GM19328 (cell line): Measurements from ENCODE around the gene TMEM248.
"Not testable (repeated sequence)": the region's sequence is repeated elsewhere in the genome, so short reads cannot be mapped to it uniquely, and the experiment has no call there.

Source experiments
- ATAC-seq: cut with Tn5 transposase; IDR thresholded peaks from one replicate; pipeline ENCODE4 v1.9.1; 2021; ENCODE audit warnings: mild to moderate bottlenecking, moderate library complexity; ENCODE audit not compliant: unreplicated experiment

The TMEM248 gene

DNA sequence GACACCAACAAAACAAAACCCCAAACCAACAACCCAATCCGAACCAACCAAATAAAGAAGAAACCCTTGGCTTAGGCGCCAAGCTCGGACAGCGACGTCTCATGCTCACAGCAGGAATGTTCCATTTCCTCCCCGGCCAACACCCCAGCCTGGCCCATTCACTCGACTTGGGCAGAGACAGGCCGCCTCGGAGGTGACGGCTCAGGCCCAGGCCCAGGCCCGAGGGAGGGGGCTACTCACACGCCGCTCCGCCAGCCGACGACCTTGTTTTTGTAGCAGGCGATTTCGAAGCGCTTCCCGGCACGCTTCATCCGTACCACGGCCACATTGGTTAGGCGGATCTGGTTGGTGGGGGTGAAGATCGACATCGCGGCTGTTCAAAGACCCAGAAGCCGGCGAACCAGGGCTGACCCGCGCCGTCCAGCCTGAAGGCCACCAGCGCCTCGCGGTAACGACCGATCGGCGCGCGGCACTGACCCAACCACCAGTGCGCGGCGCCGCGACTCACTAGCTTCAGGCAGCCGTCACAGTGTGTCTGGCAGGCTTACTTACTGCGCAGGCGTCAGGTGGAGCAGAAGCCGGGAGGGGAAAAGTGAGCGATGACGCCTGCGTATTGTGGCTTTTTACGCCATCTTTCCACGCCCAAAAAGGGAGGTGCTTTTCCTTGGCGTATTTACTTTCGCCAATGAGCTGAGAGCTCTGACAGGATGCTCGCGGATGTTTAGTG lies 74.2 kb downstream of the TMEM248 start, which contains the start of gene SBDS:
SBDS (minus strand) TSS at position 537 of the 727 bp plus-strand sequence; CDS start at position 368, 169 bp downstream.
- ATAC-seq: peak; percentile 59

DNA sequence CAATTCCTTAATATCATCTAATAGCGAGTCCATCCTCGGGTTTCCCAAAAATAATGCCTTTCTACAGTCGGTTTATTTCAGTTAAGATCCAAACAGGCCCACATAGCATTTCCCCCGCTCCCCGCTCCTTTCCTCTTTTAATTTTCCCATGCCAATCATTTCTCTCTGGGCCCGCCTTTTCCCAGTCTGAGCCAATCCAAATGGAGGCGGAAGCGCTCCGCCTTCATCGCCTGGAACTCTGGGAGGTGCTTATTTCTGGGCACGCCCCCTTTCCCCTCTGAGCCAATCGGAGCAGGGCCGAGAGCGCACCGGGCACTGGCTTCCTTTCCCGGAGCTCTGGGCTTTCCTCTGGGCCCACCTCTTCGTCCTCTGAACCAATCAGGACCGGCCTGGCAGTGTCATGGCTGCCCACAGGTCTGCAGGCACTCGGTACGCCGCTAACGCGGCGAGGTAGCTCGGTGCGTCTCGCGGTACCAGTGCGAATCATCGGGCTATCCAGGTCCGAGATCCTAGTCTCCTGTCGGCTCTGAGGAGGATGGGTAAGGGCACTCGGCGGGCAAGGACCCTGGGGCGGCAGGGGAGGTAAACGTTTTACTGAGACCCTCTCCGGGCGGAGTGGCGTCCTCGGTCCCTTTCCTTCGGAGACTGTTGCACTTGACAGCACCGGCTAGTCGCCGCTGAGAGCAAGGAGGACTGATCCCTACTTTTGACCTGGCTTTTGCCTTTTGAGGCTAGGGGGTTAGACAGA lies 75.6 kb downstream of the TMEM248 start, which contains the start of gene TYW1:
TYW1 (plus strand) TSS at position 390 of the 748 bp plus-strand sequence; CDS start at position 536, 146 bp downstream.
- peak; percentile 89 for ATAC-seq

DNA sequence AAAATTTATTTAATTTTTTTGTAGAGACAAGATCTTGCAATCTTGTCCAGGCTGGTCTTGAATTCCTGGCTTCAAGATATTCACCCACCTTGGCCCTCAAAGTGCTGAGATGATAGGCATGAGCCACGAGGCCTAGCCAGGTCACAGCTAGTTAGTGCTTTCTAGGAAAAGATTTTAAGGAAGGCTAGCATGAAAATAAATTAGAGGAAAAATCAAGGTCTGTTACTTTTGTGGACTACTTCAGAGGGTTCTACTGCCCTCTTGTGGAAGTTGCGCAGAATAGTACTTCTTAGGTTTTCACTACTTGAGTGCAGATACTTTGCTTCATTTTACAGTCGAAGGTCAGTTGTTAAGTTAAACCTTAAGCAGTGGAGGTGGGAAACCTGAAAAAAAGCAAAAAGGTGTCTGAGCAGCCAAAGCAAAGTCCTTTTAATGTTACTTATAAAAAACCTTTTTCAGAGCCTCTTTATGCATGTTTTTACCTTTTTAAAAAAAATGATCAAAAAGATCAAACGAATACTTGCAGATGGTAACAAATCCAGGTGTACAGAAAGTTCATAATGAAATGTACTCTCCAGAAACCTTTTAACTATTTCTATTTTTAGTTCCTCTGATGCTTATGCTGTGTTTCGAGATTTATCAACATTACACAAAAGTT lies 79.7 kb downstream of the TMEM248 start:
- not testable (repeated sequence) for ATAC-seq

DNA sequence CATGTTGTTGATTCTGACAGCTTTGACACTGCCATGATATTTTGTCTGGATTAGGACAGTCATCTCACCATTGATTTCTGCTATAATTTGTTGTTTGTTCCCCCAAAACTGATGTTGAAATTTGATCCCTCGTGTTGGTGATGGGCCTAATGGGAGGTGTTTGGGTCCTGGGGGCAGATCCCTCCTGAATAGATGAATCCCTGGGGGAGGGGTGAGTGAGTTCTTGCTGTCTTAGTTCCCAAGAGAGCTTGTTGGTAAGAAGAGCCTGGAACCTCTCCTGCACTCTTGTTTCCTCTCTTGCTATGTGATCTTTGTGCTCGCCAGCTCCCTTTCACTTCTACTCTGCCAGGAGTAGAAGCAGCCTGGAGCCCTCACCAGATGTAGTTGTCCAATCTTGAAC lies 83.1 kb downstream of the TMEM248 start:
- ATAC-seq: not testable (repeated sequence)

DNA sequence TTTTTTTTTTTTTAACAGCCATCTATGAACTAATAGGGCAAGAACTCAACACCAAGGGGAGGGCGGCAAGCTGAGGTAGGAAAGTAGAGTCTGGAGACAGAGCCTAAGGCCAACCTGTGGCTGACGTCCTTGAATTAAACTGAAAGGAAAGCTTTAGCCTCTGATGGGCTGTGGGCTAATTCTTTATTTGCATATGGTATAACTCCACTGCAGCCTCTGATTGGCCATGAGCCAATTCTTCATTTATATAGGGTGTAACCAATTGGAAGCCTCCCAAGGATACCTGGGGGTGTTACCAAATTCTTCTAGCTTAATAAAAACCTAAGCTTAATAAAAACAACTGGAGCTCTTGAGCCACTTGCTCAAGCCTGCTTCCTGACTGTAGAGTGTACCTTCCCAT lies 85.9 kb downstream of the TMEM248 start:
- no peak for ATAC-seq
